DOHH2 (cell line): ENCODE results near the gene ADGRL2.

Experiments used
- H3F3A ChIP-seq: fragments of 200-600 bp; sonication (generic), shearing (Covaris generic); 2 replicates; pipeline ENCODE4 v1.6.0; 2016; ENCODE audit warnings: antibody characterized with exemption, mild to moderate bottlenecking; ENCODE audit not compliant: control insufficient read depth, insufficient read depth
- H3K27ac ChIP-seq: fragments of 200-600 bp; sonication (generic); 2 replicates; pipeline ENCODE4 v1.5.1; 2014; ENCODE audit warnings: low read depth, mild to moderate bottlenecking, low read length, moderate library complexity
- H3K27me3 ChIP-seq: fragments of 200-600 bp; sonication (generic); 2 replicates; pipeline ENCODE4 v1.6.1; 2014; ENCODE audit warnings: mild to moderate bottlenecking, low read length, mixed read lengths; ENCODE audit not compliant: control insufficient read depth
- H3K36me3 ChIP-seq: fragments of 200-600 bp; sonication (generic); 2 replicates; pipeline ENCODE4 v1.6.1; 2014; ENCODE audit warnings: mild to moderate bottlenecking, low read length, moderate library complexity, mixed read lengths; ENCODE audit not compliant: control insufficient read depth
- H3K4me1 ChIP-seq: fragments of 200-600 bp; sonication (generic); 2 replicates; pipeline ENCODE4 v1.6.1; 2014; ENCODE audit warnings: mild to moderate bottlenecking, low read length, mixed read lengths; ENCODE audit not compliant: control insufficient read depth
- H3K4me2 ChIP-seq: fragments of 200-600 bp; sonication (generic); 2 replicates; pipeline ENCODE4 v1.6.0; 2014; ENCODE audit warnings: mild to moderate bottlenecking, low read length, moderate library complexity
- H3K4me3 ChIP-seq: fragments of 200-600 bp; sonication (generic); 2 replicates; pipeline ENCODE4 v1.5.1; 2014; ENCODE audit warnings: mild to moderate bottlenecking, low read length, mixed read lengths
- H3K79me2 ChIP-seq: fragments of 200-600 bp; sonication (generic); 2 replicates; pipeline ENCODE4 v1.6.1; 2014; ENCODE audit warnings: mild to moderate bottlenecking, low read length, mixed read lengths; ENCODE audit not compliant: control insufficient read depth
- H3K9me2 ChIP-seq: fragments of 200-600 bp; sonication (generic); replicated peaks from 2 replicates; pipeline ENCODE4 v1.6.1; 2014; ENCODE audit warnings: mild to moderate bottlenecking, low read length, mixed read lengths; ENCODE audit not compliant: control insufficient read depth
- H3K9me3 ChIP-seq: fragments of 200-600 bp; sonication (generic); 2 replicates; pipeline ENCODE4 v1.6.1; 2014; ENCODE audit warnings: antibody characterized with exemption, low read length, mixed read lengths; ENCODE audit not compliant: control insufficient read depth, insufficient read depth
- H4K20me1 ChIP-seq: fragments of 200-600 bp; sonication (generic); 2 replicates; pipeline ENCODE4 v1.6.0; 2014; ENCODE audit warnings: low read depth, mild to moderate bottlenecking, antibody characterized with exemption, low read length, moderate library complexity; ENCODE audit not compliant: control insufficient read depth, insufficient read depth
- EZH2phosphoT487 ChIP-seq: fragments of 200-600 bp; sonication (generic); IDR thresholded peaks from 2 replicates; pipeline ENCODE4 v1.6.1; 2017; ENCODE audit warnings: borderline replicate concordance, mild to moderate bottlenecking, antibody characterized with exemption, low read length, moderate library complexity, mixed read lengths
- TF ChIP-seq, protein P1 (sequence below): fragments of 200-600 bp; sonication (generic); IDR thresholded peaks from one replicate; pipeline ENCODE4 v1.5.1; 2014; ENCODE audit warnings: antibody characterized with exemption, mild to moderate bottlenecking, low read depth, low read length; ENCODE audit not compliant: poor library complexity, severe bottlenecking

ADGRL2 gene

GRCh38 chr1:81912383-81912782 lies 111.6 kb downstream of the ADGRL2 start:
- H3K4me1 ChIP-seq, result no peaks in the 10 kb centered on the region
- no peak overlapping the region for H3K27ac ChIP-seq
- H3K4me2 ChIP-seq, result no peak overlapping the region
- no peaks in the 10 kb centered on the region for H3K27me3 ChIP-seq
- H3K79me2 ChIP-seq, result no peaks in the 10 kb centered on the region
- H3K9me2 ChIP-seq, result no peaks in the 10 kb centered on the region
- no peaks in the 10 kb centered on the region for H3K9me3 ChIP-seq
- no peaks in the 10 kb centered on the region for H3K36me3 ChIP-seq
- no peak for TF ChIP-seq EZH2phosphoT487
- TF ChIP-seq, protein P1, sequence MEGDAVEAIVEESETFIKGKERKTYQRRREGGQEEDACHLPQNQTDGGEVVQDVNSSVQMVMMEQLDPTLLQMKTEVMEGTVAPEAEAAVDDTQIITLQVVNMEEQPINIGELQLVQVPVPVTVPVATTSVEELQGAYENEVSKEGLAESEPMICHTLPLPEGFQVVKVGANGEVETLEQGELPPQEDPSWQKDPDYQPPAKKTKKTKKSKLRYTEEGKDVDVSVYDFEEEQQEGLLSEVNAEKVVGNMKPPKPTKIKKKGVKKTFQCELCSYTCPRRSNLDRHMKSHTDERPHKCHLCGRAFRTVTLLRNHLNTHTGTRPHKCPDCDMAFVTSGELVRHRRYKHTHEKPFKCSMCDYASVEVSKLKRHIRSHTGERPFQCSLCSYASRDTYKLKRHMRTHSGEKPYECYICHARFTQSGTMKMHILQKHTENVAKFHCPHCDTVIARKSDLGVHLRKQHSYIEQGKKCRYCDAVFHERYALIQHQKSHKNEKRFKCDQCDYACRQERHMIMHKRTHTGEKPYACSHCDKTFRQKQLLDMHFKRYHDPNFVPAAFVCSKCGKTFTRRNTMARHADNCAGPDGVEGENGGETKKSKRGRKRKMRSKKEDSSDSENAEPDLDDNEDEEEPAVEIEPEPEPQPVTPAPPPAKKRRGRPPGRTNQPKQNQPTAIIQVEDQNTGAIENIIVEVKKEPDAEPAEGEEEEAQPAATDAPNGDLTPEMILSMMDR, result no peak
- H4K20me1 ChIP-seq, result no peaks in the 10 kb centered on the region
- no peak overlapping the region for H3K4me3 ChIP-seq
- no peaks in the 10 kb centered on the region for H3F3A ChIP-seq

DNA sequence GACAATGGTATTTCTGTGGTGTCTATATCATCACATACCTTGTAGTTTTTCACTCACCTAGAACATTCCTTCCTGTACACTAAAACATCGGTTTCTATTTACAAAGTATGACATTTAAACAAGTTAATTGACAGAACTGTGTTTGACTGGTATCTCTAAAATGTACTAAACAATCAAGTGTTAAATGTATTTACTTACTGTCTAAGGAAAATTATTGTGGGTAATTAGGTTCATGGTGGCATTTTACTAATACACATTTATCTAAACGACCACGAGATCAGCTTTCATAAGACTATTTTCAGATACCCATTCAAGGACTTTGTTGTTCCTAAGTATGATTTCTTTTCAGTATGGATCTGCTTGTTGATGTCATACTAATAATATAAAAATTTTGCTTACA lies 115.2 kb downstream of the ADGRL2 start:
- H3K79me2 ChIP-seq, result no peaks in the 10 kb centered on the region
- H3F3A ChIP-seq, result no peaks in the 10 kb centered on the region
- H3K36me3 ChIP-seq, result no peaks in the 10 kb centered on the region
- H3K4me3 ChIP-seq, result no peak overlapping the region
- no peaks in the 10 kb centered on the region for H3K4me1 ChIP-seq
- no peaks in the 10 kb centered on the region for H4K20me1 ChIP-seq
- H3K4me2 ChIP-seq, result no peak overlapping the region
- no peaks in the 10 kb centered on the region for H3K9me3 ChIP-seq
- H3K27ac ChIP-seq, result no peak overlapping the region
- TF ChIP-seq, protein P1, result no peak
- TF ChIP-seq EZH2phosphoT487, result no peak
- no peaks in the 10 kb centered on the region for H3K27me3 ChIP-seq
- H3K9me2 ChIP-seq, result no peaks in the 10 kb centered on the region

GRCh38 chr1:81920245-81920740 lies 119.6 kb downstream of the ADGRL2 start:
- H4K20me1 ChIP-seq, result no peaks in the 10 kb centered on the region
- H3K36me3 ChIP-seq, result no peaks in the 10 kb centered on the region
- no peaks in the 10 kb centered on the region for H3K9me3 ChIP-seq
- H3K27me3 ChIP-seq, result no peaks in the 10 kb centered on the region
- H3K27ac ChIP-seq, result no peak overlapping the region
- no peak overlapping the region for H3K4me3 ChIP-seq
- H3K79me2 ChIP-seq, result no peaks in the 10 kb centered on the region
- H3K9me2 ChIP-seq, result no peaks in the 10 kb centered on the region
- no peaks in the 10 kb centered on the region for H3F3A ChIP-seq
- H3K4me1 ChIP-seq, result no peaks in the 10 kb centered on the region
- TF ChIP-seq, protein P1, result no peak
- TF ChIP-seq EZH2phosphoT487, result no peak
- H3K4me2 ChIP-seq, result no peak overlapping the region
